ENCODE data around the gene YWHAB. TPM values are rescaled to one million over a fixed set of nuclear protein-coding genes. Genes with fewer than 3 reads are reported as not detected.

YWHAB gene
- total and polyA plus RNA-seq, 2 donors (not counting 3 experiments of a cell fraction or from before 2014, with no cell fraction given): 65.9 to 255 TPM

- Histone ChIP-seq H3K27me3 (ENCODE audit: control insufficient read depth in 2 of 2, insufficient read depth in 2 of 2, low read length in 2 of 2) (no peaks in the 10 kb centered on the region), H4K20me1 (replicated peaks; ENCODE audit: control insufficient read depth, extremely low read depth, insufficient read depth, low read length) (no peaks in the 10 kb centered on the region), H3K27ac (ENCODE audit: insufficient read depth, low read depth, low read length) (no peak overlapping the region), H3K36me3 (ENCODE audit: control insufficient read depth in 2 of 2, extremely low read depth in 1 of 2, insufficient read depth in 2 of 2, low read length in 2 of 2) (peaks cover 38 to 44% of the 10 kb centered on the region in 2 experiments), H3K4me2 (ENCODE audit: insufficient read depth, low read length) (no peak overlapping the region), H3K4me1 (ENCODE audit: control insufficient read depth, extremely low read depth, insufficient read depth, low read length) (no peaks in the 10 kb centered on the region), H3K79me2 (ENCODE audit: control insufficient read depth, insufficient read depth, low read length) (peaks cover 2% of the 10 kb centered on the region), H3K9me1 (replicated peaks; ENCODE audit: control insufficient read depth, extremely low read depth, insufficient read depth, low read length) (no peaks in the 10 kb centered on the region), H3K9me3 (replicated peaks; ENCODE audit: control insufficient read depth, insufficient read depth, low read length) (no peaks in the 10 kb centered on the region), H3K4me3 (replicated peaks in 1 of 3; ENCODE audit: insufficient read depth in 1 of 3, low read depth in 1 of 3, low read length in 3 of 3) (no peak overlapping the region), H2AFZ (ENCODE audit: low read depth, low read length) (no peak overlapping the region), H3K9ac (replicated peaks; ENCODE audit: extremely low read depth, insufficient read depth, low read length) (no peak overlapping the region)
- no TSS peak for BruUV-seq (replicated peaks)
- dilution Hi-C loops (cut with MboI; ENCODE audit: extremely low pct_ligation_motif_present, low sequenced_read_pairs) (no loop called here), intact Hi-C loops (cut with micrococcal nuclease) (no loop called here)
- CTCF ChIA-PET: interaction anchor here (1.2 kb wide), 1 partner anchor 60 kb away, joined by 3 read pairs; no protein-coding TSS in a partner anchor
- TF ChIP-seq JUN (IDR thresholded peaks at IDR 0.05; ENCODE audit: borderline replicate concordance, insufficient read depth, insufficient read length, low read depth): no peak
- TF ChIP-seq POLR2A (IDR thresholded peaks at IDR 0.05; ENCODE audit: low read depth, low read length): no peak
- TF ChIP-seq, protein P1, sequence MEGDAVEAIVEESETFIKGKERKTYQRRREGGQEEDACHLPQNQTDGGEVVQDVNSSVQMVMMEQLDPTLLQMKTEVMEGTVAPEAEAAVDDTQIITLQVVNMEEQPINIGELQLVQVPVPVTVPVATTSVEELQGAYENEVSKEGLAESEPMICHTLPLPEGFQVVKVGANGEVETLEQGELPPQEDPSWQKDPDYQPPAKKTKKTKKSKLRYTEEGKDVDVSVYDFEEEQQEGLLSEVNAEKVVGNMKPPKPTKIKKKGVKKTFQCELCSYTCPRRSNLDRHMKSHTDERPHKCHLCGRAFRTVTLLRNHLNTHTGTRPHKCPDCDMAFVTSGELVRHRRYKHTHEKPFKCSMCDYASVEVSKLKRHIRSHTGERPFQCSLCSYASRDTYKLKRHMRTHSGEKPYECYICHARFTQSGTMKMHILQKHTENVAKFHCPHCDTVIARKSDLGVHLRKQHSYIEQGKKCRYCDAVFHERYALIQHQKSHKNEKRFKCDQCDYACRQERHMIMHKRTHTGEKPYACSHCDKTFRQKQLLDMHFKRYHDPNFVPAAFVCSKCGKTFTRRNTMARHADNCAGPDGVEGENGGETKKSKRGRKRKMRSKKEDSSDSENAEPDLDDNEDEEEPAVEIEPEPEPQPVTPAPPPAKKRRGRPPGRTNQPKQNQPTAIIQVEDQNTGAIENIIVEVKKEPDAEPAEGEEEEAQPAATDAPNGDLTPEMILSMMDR (IDR thresholded peaks at IDR 0.05; ENCODE audit: extremely low read depth in 1 of 2, insufficient read depth in 1 of 2, low read depth in 1 of 2, low read length in 2 of 2): no peak
- POLR2A ChIA-PET: no interaction called here
- FAIRE-seq: no peak
- DNase-seq (ENCODE audit: low read depth, low spot score): no peak
Measured at GRCh38 chr20:44948107-44948506, 62.6 kb downstream of the YWHAB start.

DNA sequence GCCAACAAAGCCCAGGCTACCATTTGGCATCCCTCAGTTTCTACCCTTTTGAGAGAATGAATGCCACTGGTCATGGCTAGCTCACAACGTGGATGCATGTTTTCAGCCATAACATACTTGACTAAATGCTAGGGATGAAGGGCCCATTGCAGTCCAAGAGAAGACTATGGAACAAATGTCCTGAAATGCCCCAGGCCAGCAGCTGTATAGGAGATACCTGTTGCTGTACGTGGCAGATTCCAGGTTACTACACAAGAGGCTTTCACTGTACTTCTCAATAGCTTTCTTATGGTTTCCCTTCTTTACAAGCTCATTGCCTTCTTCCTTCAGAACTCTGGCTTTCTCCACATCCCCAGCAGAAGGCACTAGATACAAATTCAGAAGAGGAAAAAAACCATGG, 63.0 kb downstream of the YWHAB start:
- Histone ChIP-seq H3K4me3 (replicated peaks in 1 of 3; ENCODE audit: insufficient read depth in 1 of 3, low read depth in 1 of 3, low read length in 3 of 3) (no peak overlapping the region), H4K20me1 (replicated peaks; ENCODE audit: control insufficient read depth, extremely low read depth, insufficient read depth, low read length) (no peaks in the 10 kb centered on the region), H3K4me2 (ENCODE audit: insufficient read depth, low read length) (no peak overlapping the region), H3K36me3 (ENCODE audit: control insufficient read depth in 2 of 2, extremely low read depth in 1 of 2, insufficient read depth in 2 of 2, low read length in 2 of 2) (peaks cover 39 to 43% of the 10 kb centered on the region in 2 experiments), H3K27me3 (ENCODE audit: control insufficient read depth in 2 of 2, insufficient read depth in 2 of 2, low read length in 2 of 2) (no peaks in the 10 kb centered on the region), H3K9ac (replicated peaks; ENCODE audit: extremely low read depth, insufficient read depth, low read length) (no peak overlapping the region), H2AFZ (ENCODE audit: low read depth, low read length) (no peak overlapping the region), H3K79me2 (ENCODE audit: control insufficient read depth, insufficient read depth, low read length) (peaks cover 4% of the 10 kb centered on the region), H3K27ac (ENCODE audit: insufficient read depth, low read depth, low read length) (no peak overlapping the region), H3K4me1 (ENCODE audit: control insufficient read depth, extremely low read depth, insufficient read depth, low read length) (no peaks in the 10 kb centered on the region), H3K9me3 (replicated peaks; ENCODE audit: control insufficient read depth, insufficient read depth, low read length) (no peaks in the 10 kb centered on the region), H3K9me1 (replicated peaks; ENCODE audit: control insufficient read depth, extremely low read depth, insufficient read depth, low read length) (no peaks in the 10 kb centered on the region)
- POLR2A ChIA-PET: interaction anchor here (0.9 kb wide), 1 partner anchor 8 kb away, joined by 3 read pairs; no protein-coding TSS in a partner anchor
- intact Hi-C loops (cut with micrococcal nuclease): no loop called here
- TF ChIP-seq, protein P1 (IDR thresholded peaks at IDR 0.05; ENCODE audit: extremely low read depth in 1 of 2, insufficient read depth in 1 of 2, low read depth in 1 of 2, low read length in 2 of 2): no peak
- TF ChIP-seq GATA2 (IDR thresholded peaks at IDR 0.05; ENCODE audit: insufficient read depth, insufficient read length, low read depth, low read length) (no peak), FOS (IDR thresholded peaks at IDR 0.05; ENCODE audit: borderline replicate concordance, insufficient read depth, low read length) (no peak), JUN (IDR thresholded peaks at IDR 0.05; ENCODE audit: borderline replicate concordance, insufficient read depth, insufficient read length, low read depth) (no peak), POLR2A (IDR thresholded peaks at IDR 0.05; ENCODE audit: low read depth, low read length) (no peak), EZH2 (IDR thresholded peaks at IDR 0.05; ENCODE audit: borderline replicate concordance, low read depth, low read length, severe bottlenecking) (no peak), MAX (IDR thresholded peaks at IDR 0.05; ENCODE audit: insufficient read depth, insufficient read length) (no peak), MYC (IDR thresholded peaks at IDR 0.05; ENCODE audit: low read depth, low read length) (no peak), POLR2AphosphoS5 (IDR thresholded peaks at IDR 0.05; ENCODE audit: insufficient read depth, low read depth, low read length) (no peak)
- dilution Hi-C loops (cut with MboI; ENCODE audit: extremely low pct_ligation_motif_present, low sequenced_read_pairs): no loop called here
- CTCF ChIA-PET: interaction anchor here (1.2 to 1.4 kb wide), 2 partner anchors 10 to 60 kb away, joined by 3 to 4 read pairs; no protein-coding TSS in a partner anchor
- FAIRE-seq (no peak), DNase-seq (ENCODE audit: low read depth, low spot score) (no peak)
- no TSS peak for BruUV-seq (replicated peaks)
